ENCODE data around the gene OR8J3.
"Not testable (repeated sequence)": the region's sequence is repeated elsewhere in the genome, so short reads cannot be mapped to it uniquely, and the experiment has no call there.

OR8J3 gene

GRCh38 chr11:56140151-56140661 is at the start of gene OR8J3:
OR8J3 (minus strand) TSS chr11:56140201; CDS start chr11:56137718, 2,483 bp downstream.
- no peak for DNase-seq

- DNase-seq, result no peak
Observed at GRCh38 chr11:56188602-56189001, 48.6 kb upstream of the OR8J3 start.

GRCh38 chr11:56183459-56183858 is 43.5 kb upstream of the OR8J3 start:
- no peak for DNase-seq

- no peak for DNase-seq
Observed at GRCh38 chr11:56176318-56176717, 36.3 kb upstream of the OR8J3 start, which contains the start of gene OR5J2. OR5J2 (plus strand) TSS chr11:56176618; CDS start chr11:56176618, 0 bp downstream.

- no peak for DNase-seq
Observed at GRCh38 chr11:56172256-56172830, 32.3 kb upstream of the OR8J3 start.

GRCh38 chr11:56163804-56164203 is 23.8 kb upstream of the OR8J3 start:
- no peak for DNase-seq

- no peak for DNase-seq
Observed at GRCh38 chr11:56160217-56160616, 20.2 kb upstream of the OR8J3 start, which contains the start of gene OR8K5. OR8K5 (minus strand) TSS chr11:56160317; CDS start chr11:56160317, 0 bp downstream.

- DNase-seq, result no peak
Observed at GRCh38 chr11:56152333-56152732, 12.3 kb upstream of the OR8J3 start.

GRCh38 chr11:56151376-56151775 is 11.4 kb upstream of the OR8J3 start:
- no peak for DNase-seq

- DNase-seq, result not testable (repeated sequence)
Observed at GRCh38 chr11:56143681-56144080, 3.7 kb upstream of the OR8J3 start.

- no peak for DNase-seq
Observed at GRCh38 chr11:56122073-56122472, 17.9 kb downstream of the OR8J3 start, which contains the start of gene OR8H3. OR8H3 (plus strand) TSS chr11:56122373; CDS start chr11:56122373, 0 bp downstream.

GRCh38 chr11:56103210-56103737 is 36.7 kb downstream of the OR8J3 start, which contains the start of gene OR8H2:
OR8H2 (plus strand) TSS chr11:56103687; CDS start chr11:56105043, 1,356 bp downstream.
- no peak for DNase-seq

- DNase-seq, result no peak
Observed at GRCh38 chr11:56093008-56093407, 47.0 kb downstream of the OR8J3 start, which contains the start of gene OR8I2. OR8I2 (plus strand) TSS chr11:56093308; CDS start chr11:56093308, 0 bp downstream.

- DNase-seq, result no peak
Observed at GRCh38 chr11:56089697-56090096, 50.3 kb downstream of the OR8J3 start.

Measured in stimulated activated CD4-positive, alpha-beta T cell treated with anti-CD3 and anti-CD28 coated beads, Interleukin-1b, Interleukin-23, amount 100 ng/mL, for 48 hours (primary cell).